Esophagus muscularis mucosa (tissue), 3 donors: ENCODE results near the gene PRKAG2.

ENCODE experiments used
- CTCF ChIP-seq, 3 experiments: fragments of 200-600 bp in 2 of 3; fragments of 450-650 bp in 1 of 3; sonication (generic) in 2 of 3; IDR thresholded peaks; one replicate each; pipeline ENCODE4 v1.5.1; 2017 to 2019; ENCODE audit warnings: antibody characterized with exemption in 3 of 3, mild to moderate bottlenecking in 2 of 3, moderate library complexity in 1 of 3
- EP300 ChIP-seq: sonication (generic); formaldehyde crosslinking; IDR thresholded peaks from one replicate; pipeline ENCODE4 v1.6.1; 2017; ENCODE audit warnings: antibody characterized with exemption

DNA sequence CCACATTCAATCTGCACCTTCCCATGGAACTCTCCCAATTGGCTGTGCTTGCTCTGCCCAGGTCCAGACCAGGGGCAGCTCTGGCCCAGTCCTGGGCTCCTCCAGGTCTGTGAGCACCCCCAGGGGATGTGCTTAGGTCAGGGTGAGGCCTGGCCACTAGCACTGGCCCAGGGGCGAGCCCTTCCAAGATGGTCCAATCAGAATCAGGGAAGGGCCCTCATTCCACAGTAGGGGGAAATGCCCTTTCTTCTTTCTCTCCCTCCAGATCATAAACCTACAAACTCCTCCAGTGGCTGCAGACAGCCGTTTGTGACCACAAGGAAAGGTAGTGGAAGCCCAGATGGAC lies 157.0 kb downstream of the PRKAG2 start:
- no peak for TF ChIP-seq CTCF (IDR thresholded peaks at IDR 0.05)
- TF ChIP-seq EP300: no peak
